GM19463 (cell line): ENCODE results near the gene CNGA2.
"Not testable (repeated sequence)": the region's sequence is repeated elsewhere in the genome, so short reads cannot be mapped to it uniquely, and the experiment has no call there.

Source experiments
- ATAC-seq: cut with Tn5 transposase; IDR thresholded peaks from one replicate; pipeline ENCODE4 v1.9.1; 2021; ENCODE audit warnings: mild to moderate bottlenecking, moderate library complexity; ENCODE audit not compliant: unreplicated experiment

The CNGA2 gene

GRCh38 chrX:151734446-151734845 lies at the start of gene CNGA2:
TSS of gene CNGA2 (plus strand) at chrX:151734746. CDS start at chrX:151738484, 3,738 bp downstream.
- no peak for ATAC-seq

- no peak for ATAC-seq
Measured at GRCh38 chrX:151687635-151688034, 46.9 kb upstream of the CNGA2 start.

- no peak for ATAC-seq
Measured at GRCh38 chrX:151688695-151689094, 45.9 kb upstream of the CNGA2 start.

GRCh38 chrX:151692825-151693224 lies 41.7 kb upstream of the CNGA2 start:
- no peak for ATAC-seq

DNA sequence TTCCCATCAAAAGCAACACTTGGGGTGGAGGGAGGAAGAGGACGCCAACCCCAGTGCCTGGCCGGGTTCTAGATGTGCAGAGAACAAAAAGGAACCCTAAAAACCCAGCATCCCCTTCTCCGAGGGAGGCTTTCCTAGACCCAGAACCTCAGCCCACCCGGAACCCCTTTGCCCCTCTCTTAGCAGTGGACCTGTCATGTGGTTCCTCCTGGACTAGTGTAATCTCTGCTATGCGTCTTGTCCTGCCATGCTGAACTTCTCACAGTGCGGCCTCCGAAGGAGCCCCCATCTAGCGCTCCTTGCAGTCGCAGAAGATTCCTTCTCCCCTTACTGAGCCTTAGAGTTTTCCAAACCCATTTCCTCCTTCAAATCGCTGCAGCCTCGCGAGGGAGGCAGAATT lies 40.4 kb upstream of the CNGA2 start:
- no peak for ATAC-seq

DNA sequence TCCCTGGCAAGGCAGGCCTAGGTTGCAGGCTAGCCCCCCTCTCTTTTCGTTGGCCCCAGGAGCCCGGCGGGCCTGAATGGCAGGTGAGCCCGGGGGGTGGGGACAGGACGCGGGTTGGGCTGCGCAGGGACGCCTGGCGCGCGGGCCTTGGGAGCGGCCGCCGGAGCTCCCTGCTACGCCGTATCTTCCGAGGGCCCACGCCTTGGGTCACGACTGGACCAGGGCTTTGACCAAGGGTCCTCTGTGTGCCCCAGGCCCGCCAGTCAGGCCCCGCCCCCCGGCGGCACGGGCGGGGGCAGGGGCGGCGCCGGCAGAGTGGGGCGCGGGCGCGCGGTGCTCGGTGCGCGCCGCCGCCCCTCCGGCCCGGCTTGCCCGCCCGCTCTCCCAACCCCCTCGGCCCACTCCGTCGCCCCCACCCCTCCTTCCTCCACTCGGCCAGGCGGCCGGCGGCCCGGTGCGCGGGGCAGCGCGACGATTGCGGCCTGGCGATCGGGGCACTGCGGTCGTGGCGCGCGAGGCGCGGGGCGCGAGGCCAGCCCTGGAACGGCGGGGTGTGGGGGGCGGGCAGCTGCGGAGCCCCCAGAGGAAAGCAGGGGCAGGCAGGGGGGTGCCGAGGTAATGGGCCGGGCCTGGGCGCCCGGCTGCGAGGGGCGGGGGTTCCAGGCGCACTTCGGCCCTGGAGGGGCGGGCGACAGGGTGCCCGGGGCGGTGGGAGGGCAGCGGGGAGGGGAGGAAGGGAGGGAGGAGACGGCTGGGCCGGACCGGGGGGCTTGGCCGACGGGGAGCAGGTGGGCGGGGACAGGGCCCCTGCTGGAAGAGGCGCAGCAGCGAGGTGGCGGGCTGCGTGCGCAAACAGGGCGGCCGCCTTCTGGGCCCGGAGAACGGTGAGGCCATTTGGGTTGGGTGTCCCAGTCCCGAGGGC lies 39.6 kb upstream of the CNGA2 start, which contains the start of gene PRRG3:
Gene PRRG3, plus strand, starts transcription at position 798 of the 922 bp plus-strand sequence. CDS start 3,357 bp downstream, outside the sequence.
- no peak for ATAC-seq

DNA sequence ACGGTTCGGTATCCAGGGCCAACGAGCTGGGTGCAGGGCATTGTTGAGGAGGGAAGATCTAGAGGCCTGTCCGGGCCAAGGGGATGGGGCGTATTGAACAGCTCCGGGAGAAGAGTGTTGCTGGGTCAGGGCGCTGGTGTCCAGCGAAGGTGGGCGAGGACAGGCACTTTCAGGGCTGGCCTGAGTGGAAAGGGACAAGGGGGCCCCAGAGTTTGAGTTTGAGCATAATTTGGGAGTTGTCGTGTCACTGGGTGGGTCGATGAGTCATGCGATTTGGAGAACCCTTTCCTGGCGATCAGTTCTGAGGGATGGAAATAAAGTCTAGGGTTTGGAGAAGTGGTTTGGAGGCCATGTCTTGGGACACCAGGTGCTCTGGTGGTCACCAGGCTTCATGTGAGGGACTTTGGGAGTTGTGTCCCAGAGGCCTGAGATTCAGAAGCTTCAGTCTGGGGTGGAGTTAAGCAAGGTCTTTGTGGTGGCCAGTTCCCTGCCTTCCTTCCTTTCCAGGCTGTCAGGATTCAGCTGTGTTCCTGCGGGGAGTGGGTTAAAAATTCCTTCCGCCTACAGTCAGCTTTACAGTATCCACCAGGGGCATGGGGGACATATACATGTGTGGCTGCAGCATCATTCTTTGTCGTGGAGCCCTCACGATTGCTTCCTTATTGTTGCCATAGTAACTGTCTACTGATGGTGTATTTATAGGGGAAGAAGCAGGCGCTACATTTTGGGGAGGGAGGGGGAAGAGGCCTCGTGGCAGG lies 38.8 kb upstream of the CNGA2 start:
- no peak for ATAC-seq

GRCh38 chrX:151697082-151697481 lies 37.5 kb upstream of the CNGA2 start:
- not testable (repeated sequence) for ATAC-seq

GRCh38 chrX:151697522-151697921 lies 37.0 kb upstream of the CNGA2 start:
- ATAC-seq = no peak

DNA sequence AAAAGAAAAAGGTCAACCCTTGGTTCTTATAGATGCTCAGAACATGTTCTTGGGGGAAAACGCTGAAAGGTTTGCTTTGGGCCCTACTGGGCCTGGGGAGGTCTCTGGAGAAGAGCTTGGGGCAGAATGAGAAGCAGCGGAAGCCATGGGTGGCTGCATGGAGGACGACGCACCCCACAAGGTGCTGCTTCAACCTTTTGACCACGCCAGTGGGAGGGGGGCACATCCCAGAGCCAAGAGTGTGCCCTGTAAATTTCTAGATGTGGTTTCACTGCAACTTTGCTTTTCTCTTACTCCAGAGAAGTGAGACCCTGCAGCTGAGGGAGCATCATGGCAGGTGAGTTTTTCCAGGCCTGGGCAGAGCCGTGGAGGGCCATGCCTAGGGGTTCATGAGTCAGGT lies 36.1 kb upstream of the CNGA2 start:
- ATAC-seq = no peak

DNA sequence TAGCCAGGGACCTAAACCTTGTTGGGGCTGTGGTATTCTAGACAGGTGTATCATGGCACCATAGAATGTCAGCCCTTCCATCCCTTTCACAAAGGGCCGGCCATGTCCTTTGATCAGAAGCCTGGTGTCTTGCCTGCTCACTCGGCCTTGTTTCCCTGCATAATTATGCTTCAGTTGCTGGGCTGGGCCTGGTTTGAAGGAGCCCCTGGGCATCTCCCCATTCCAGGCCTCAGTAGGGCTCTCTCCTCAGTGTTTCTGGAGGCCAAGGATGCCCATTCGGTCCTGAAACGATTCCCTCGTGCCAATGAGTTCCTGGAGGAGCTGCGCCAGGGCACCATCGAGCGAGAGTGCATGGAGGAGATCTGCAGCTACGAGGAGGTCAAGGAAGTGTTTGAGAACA lies 34.8 kb upstream of the CNGA2 start:
- no peak for ATAC-seq

GRCh38 chrX:151700581-151700980 lies 34.0 kb upstream of the CNGA2 start:
- no peak for ATAC-seq

- ATAC-seq = no peak
Measured at GRCh38 chrX:151701071-151701470, 33.5 kb upstream of the CNGA2 start.

DNA sequence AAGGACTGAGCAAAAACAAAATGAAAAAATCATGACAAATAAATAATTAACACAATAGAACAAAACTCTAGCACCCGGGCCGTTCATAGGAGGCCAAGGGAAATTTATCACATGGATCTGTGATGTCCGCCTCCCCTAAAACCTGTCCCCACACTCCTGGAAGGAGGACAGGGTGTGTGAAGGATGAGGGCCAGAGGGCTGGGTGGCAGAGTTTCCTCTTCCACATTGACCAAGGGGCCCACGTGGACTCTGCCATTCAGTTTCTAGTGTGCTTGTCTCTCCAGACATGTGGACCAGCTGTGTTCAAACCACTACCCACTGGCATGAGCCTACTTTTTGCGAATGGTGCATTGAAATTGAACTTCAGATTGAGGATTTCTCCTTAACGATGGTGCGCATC lies 33.0 kb upstream of the CNGA2 start:
- no peak for ATAC-seq

DNA sequence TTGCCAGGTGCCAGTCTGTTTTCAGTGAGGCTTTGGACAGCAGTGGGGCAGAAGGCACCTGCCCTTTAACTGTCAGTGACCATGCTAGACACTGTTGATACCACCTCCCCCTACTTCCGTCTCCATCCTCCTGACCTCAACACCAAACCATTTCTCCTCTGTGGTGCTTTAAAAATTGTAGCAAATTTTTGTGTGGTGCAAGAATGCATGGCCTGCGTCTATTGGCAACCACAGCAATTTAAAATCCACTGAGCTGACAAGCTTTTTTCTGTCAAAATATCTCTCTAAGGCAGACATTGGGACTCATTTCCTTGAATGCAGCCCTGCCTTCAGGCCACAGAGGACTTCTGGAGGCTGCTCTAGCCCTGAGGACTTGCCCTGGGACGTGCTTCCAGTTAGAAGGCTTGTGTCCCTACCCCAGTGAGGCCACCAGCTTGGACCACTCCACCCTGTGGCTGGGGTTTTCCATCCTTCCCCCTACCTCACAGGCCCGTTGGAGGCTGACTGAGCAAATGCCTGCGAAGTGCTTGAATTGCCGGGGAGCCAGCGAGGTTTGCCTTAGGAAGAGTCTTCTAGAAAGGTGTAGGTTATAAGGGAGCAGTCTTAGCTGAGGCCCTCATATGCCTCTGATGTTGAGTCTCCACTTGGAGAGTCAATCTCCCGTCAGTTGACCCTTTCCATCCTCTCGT lies 32.4 kb upstream of the CNGA2 start:
- no peak for ATAC-seq

GRCh38 chrX:151702741-151703340 lies 31.7 kb upstream of the CNGA2 start:
- ATAC-seq = no peak

DNA sequence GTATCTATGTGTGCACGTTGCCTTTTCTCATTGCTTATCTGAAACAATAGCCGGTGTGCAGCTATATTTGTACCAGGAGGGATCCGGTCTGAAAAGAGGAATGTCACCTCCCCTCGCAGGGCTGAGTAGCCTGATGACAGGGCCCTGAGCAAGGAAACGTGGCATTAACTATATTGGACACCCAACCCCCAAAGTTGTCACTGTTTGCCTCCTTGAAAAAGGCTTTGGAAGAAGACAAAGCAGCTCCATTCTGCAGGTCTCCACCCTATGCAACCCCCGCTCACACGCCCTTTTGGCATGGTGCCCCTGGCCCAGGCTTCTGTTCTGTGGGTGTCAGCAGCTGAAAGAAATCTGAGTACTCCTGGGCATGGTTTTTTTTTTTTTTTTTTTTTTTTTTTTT lies 31.1 kb upstream of the CNGA2 start:
- ATAC-seq = no peak

- no peak for ATAC-seq
Measured at GRCh38 chrX:151704041-151704663, 30.4 kb upstream of the CNGA2 start.

- ATAC-seq = no peak
Measured at GRCh38 chrX:151708821-151709220, 25.7 kb upstream of the CNGA2 start.

- ATAC-seq = no peak
Measured at GRCh38 chrX:151710457-151710856, 24.1 kb upstream of the CNGA2 start.
